ENCODE results near the gene KIF3B.
"Not testable (repeated sequence)": the region's sequence is repeated elsewhere in the genome, so short reads cannot be mapped to it uniquely, and the experiment has no call there.

The KIF3B gene

DNA sequence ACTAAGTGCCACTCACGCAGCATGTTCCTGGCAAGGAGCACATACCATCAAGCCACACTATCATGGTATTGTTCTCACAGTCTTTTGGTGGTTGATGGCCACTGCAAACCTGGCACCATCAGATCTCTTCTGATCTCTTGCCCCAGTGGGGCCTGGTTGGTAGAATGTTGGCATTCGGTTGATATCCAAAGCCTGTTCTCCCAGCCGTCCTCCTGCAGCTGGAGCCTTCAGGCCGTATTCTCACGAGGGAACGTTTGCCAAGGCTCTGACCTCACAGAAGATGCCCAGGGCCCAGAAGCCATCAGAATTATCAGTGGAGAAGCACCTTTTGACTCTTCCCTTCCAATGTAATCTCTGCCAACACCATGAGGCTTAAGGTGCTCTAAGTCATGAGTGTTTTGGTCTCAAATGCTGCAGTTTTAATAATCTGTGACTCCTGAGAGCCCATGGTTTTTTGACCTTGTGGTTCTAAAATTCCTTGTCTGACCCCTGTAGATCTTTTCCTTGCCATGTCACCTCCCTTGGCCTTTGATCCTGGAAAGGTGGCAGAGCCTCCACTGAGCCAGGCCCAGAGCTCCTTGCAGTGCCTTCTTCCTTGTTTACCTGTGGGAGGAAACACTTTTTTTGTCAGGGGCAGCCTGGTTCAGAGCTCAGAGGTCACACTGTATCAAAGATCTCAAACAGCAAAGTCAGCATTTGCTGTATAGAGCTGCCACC lies 42.0 kb upstream of the KIF3B start:
- DNase-seq (ENCODE audit: low read depth, low spot score), result no peak
- no CpG with 5 or more reads among the region's 6 CpGs for WGBS (ENCODE audit: insufficient coverage, insufficient read length)
- Histone ChIP-seq H3K36me3 (ENCODE audit: control insufficient read depth, insufficient read depth, low read length) (peaks cover 16% of the 10 kb centered on the region; the same call in 1 of the 2 replicates), H3K27ac (ENCODE audit: low read length) (no peak overlapping the region), H3K27me3 (ENCODE audit: control insufficient read depth, insufficient read depth, low read length) (no peaks in the 10 kb centered on the region), H3K9me3 (ENCODE audit: control insufficient read depth, insufficient read depth, low read length) (no peaks in the 10 kb centered on the region), H3K4me3 (ENCODE audit: low read length) (no peak overlapping the region), H3K4me1 (ENCODE audit: control insufficient read depth, insufficient read depth, low read length) (no peaks in the 10 kb centered on the region)

DNA sequence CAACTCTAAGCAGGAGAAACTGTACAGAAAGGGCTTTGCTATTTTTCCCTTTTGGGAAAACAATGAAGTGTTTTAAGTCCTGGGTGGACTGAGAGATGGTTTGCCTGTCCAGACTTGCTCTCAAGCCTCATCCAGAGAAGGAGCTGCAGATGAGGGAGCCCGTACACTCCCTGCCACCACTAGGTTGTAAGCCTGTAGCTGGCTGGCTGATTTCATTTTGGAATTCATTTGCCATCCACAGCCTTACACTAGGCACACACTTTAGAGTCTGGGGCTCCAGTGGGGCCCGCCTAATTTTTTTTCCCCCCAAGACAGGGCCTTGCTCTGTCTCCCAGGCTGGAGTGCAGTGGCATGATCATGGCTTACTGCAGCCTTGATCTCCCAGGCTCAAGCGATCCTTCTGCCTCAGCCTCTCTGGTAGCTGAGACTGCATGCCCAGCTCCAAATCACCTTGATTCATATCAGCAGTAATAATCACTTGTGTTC lies 41.4 kb upstream of the KIF3B start:
- Histone ChIP-seq H3K27me3 (ENCODE audit: control insufficient read depth, insufficient read depth, low read length) (no peaks in the 10 kb centered on the region), H3K27ac (ENCODE audit: low read length) (no peak overlapping the region), H3K4me3 (ENCODE audit: low read length) (no peak overlapping the region), H3K4me1 (ENCODE audit: control insufficient read depth, insufficient read depth, low read length) (no peaks in the 10 kb centered on the region), H3K36me3 (ENCODE audit: control insufficient read depth, insufficient read depth, low read length) (peaks cover 11% of the 10 kb centered on the region; the same call in 1 of the 2 replicates), H3K9me3 (ENCODE audit: control insufficient read depth, insufficient read depth, low read length) (no peaks in the 10 kb centered on the region)
- DNase-seq (ENCODE audit: low read depth, low spot score), result no peak
- WGBS (ENCODE audit: insufficient coverage, insufficient read length), result no CpG with 5 or more reads among the region's 3 CpGs

DNA sequence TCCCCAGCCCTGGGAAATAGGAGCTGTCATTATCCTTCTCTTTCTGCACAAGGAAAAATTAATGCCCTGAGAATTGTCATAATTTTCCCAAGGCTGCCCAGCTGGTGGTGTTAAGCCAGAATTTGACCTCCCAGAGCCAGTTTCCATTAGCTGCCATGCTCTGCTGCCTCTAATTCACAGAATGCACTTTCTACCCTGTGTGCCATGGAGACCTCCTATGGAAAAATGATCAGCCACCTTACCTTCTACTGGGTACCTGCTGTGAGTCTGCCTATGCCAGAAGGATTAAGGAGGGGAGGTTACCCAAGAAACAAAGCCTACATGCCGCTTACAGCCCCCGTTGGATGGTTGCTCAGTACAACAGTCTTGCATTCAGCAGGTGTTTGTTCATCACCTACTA lies 40.6 kb upstream of the KIF3B start:
- H3K36me3 ChIP-seq (ENCODE audit: control insufficient read depth, insufficient read depth, low read length), result peaks cover 11% of the 10 kb centered on the region; the same call in 1 of the 2 replicates
- WGBS (ENCODE audit: insufficient coverage, insufficient read length), result no CpG with 5 or more reads among the region's 2 CpGs

DNA sequence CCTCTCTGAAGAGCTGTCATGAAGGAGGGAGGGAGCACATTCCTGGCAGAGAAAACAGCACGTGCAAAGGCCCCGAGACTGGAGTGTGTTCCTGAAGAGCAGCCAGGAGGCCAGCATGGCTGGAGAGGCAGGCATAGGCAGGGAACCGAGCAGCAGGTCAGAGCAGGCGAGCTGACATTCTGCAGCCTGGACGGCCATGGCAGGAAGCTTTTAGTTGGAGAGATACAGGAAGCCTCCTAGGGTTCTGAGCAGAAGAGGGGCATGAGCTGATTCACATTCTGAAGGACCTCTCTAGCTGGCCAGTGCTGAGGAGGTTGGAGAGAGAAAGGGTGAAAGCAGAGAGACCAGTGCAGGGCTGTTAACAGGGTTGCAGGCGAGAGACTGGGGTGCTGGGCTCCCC lies 40.0 kb upstream of the KIF3B start:
- Histone ChIP-seq H3K4me3 (ENCODE audit: low read length) (no peak overlapping the region), H3K36me3 (ENCODE audit: control insufficient read depth, insufficient read depth, low read length) (peaks cover 11% of the 10 kb centered on the region; the same call in 1 of the 2 replicates), H3K27ac (ENCODE audit: low read length) (no peak overlapping the region), H3K27me3 (ENCODE audit: control insufficient read depth, insufficient read depth, low read length) (no peaks in the 10 kb centered on the region), H3K9me3 (ENCODE audit: control insufficient read depth, insufficient read depth, low read length) (no peaks in the 10 kb centered on the region), H3K4me1 (ENCODE audit: control insufficient read depth, insufficient read depth, low read length) (no peaks in the 10 kb centered on the region)
- WGBS (ENCODE audit: insufficient coverage, insufficient read length), result no CpG with 5 or more reads among the region's 6 CpGs
- no peak for DNase-seq (ENCODE audit: low read depth, low spot score)

More for the DNA sequence above, 40.6 kb upstream of the KIF3B start:
- no peak overlapping the region for H3K27ac ChIP-seq (ENCODE audit: low read length)
- H3K9me3 ChIP-seq (ENCODE audit: control insufficient read depth, insufficient read depth, low read length), result no peaks in the 10 kb centered on the region
- H3K4me1 ChIP-seq (ENCODE audit: control insufficient read depth, insufficient read depth, low read length), result no peaks in the 10 kb centered on the region
- H3K4me3 ChIP-seq (ENCODE audit: low read length), result no peak overlapping the region
- H3K27me3 ChIP-seq (ENCODE audit: control insufficient read depth, insufficient read depth, low read length), result no peaks in the 10 kb centered on the region
- DNase-seq (ENCODE audit: low read depth, low spot score), result no peak

DNA sequence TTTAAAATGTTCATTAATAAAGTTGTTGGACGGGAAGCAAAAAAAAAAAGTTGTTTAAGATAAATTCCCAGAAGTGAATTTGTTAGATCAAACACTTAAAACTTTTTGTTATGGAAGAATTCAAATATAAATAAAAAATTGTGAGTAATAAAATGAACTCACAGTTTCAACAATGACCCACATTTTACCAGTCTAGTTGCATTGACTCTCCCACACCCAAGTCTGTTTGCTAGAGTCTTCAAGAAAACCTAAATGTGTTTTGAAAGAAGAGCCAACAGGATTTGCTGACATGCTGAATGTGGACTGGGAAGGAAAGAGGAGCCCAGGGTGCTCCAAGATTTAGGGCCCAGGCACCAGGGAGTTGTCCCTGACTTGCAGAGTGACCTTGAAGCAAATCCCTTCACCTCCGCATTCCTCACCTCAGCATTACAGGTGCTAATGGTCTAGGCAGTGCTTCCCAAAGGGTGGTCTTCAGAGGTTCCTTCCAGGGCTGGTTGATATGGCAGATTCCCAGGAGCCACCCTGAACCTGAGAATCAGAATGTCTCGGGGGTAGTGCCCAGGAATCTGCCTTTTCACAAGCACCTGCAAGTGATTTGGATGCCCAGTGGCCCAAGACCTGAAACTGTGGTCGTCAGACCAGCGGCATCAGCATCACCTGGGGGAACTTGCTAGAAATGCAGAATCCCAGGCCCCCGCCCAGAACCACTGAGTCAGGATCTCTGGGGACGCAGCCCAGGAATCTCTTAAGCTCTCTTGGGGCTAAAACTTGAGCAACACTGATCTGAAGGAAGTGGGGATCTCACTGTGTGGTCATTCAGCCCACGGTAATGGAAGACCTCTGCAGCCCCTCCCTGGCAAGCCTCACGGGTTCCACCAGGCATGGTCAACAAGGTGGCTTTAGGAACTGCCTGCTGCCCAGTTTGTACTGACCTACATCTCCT lies 38.7 kb upstream of the KIF3B start:
- no peaks in the 10 kb centered on the region for H3K27me3 ChIP-seq (ENCODE audit: control insufficient read depth, insufficient read depth, low read length)
- no peak for DNase-seq (ENCODE audit: low read depth, low spot score)
- H3K36me3 ChIP-seq (ENCODE audit: control insufficient read depth, insufficient read depth, low read length), result peaks cover 11% of the 10 kb centered on the region; the same call in 1 of the 2 replicates
- whole genome bisulfite sequencing (ENCODE audit: insufficient coverage, insufficient read length), result no CpG with 5 or more reads among the region's 9 CpGs
- no peaks in the 10 kb centered on the region for H3K4me1 ChIP-seq (ENCODE audit: control insufficient read depth, insufficient read depth, low read length)
- no peaks in the 10 kb centered on the region for H3K9me3 ChIP-seq (ENCODE audit: control insufficient read depth, insufficient read depth, low read length)
- no peak overlapping the region for H3K27ac ChIP-seq (ENCODE audit: low read length)
- H3K4me3 ChIP-seq (ENCODE audit: low read length), result no peak overlapping the region

DNA sequence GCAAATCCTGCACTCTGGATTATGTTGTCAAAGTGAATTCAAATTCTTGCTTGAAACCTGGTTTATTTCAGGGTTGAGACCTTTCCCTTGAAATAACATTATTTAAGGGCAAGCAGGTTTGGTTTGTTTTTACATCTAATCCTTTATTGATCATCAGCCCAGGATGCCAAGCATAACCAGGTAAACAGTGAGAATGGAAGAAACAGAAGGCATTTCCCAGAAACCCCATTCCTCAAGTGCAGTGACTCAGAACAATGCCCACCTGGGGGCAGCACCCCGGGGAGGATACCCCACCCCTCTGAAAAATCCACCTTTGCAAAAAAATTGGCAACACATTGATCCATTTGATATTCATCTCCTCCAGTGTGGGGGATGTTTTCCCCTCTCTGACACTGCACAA lies 37.2 kb upstream of the KIF3B start:
- DNase-seq (ENCODE audit: low read depth, low spot score), result no peak
- Histone ChIP-seq H3K36me3 (ENCODE audit: control insufficient read depth, insufficient read depth, low read length) (peaks cover 2% of the 10 kb centered on the region; the same call in 1 of the 2 replicates), H3K27me3 (ENCODE audit: control insufficient read depth, insufficient read depth, low read length) (no peaks in the 10 kb centered on the region), H3K9me3 (ENCODE audit: control insufficient read depth, insufficient read depth, low read length) (no peaks in the 10 kb centered on the region), H3K4me3 (ENCODE audit: low read length) (no peak overlapping the region), H3K4me1 (ENCODE audit: control insufficient read depth, insufficient read depth, low read length) (no peaks in the 10 kb centered on the region), H3K27ac (ENCODE audit: low read length) (no peak overlapping the region)
- WGBS (ENCODE audit: insufficient coverage, insufficient read length), result no CpG with 5 or more reads among the region's 1 CpG

DNA sequence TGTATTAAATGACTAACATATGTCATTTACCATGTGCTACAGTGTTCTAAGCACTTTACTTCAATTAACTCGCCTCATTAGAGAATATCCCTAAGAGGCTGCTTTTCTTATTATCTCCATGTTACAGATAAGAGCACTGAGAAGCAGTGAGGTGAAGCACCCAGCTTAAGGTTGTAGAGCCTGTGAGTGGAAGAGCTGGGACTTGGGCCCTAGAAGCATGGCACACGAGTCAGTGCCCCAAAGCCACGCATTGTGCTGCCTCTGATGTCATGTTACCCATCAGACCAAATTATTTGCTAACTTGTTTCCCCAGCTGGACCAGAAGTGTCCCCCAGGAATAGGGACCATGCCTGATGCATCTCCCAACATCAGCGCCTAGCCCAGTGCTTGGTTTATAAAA lies 35.6 kb upstream of the KIF3B start:
- Histone ChIP-seq H3K27me3 (ENCODE audit: control insufficient read depth, insufficient read depth, low read length) (no peaks in the 10 kb centered on the region), H3K4me3 (ENCODE audit: low read length) (no peak overlapping the region), H3K9me3 (ENCODE audit: control insufficient read depth, insufficient read depth, low read length) (no peaks in the 10 kb centered on the region), H3K4me1 (ENCODE audit: control insufficient read depth, insufficient read depth, low read length) (no peaks in the 10 kb centered on the region), H3K36me3 (ENCODE audit: control insufficient read depth, insufficient read depth, low read length) (no peaks in the 10 kb centered on the region), H3K27ac (ENCODE audit: low read length) (no peak overlapping the region)
- DNase-seq (ENCODE audit: low read depth, low spot score), result no peak
- no CpG with 5 or more reads among the region's 4 CpGs for WGBS (ENCODE audit: insufficient coverage, insufficient read length)

DNA sequence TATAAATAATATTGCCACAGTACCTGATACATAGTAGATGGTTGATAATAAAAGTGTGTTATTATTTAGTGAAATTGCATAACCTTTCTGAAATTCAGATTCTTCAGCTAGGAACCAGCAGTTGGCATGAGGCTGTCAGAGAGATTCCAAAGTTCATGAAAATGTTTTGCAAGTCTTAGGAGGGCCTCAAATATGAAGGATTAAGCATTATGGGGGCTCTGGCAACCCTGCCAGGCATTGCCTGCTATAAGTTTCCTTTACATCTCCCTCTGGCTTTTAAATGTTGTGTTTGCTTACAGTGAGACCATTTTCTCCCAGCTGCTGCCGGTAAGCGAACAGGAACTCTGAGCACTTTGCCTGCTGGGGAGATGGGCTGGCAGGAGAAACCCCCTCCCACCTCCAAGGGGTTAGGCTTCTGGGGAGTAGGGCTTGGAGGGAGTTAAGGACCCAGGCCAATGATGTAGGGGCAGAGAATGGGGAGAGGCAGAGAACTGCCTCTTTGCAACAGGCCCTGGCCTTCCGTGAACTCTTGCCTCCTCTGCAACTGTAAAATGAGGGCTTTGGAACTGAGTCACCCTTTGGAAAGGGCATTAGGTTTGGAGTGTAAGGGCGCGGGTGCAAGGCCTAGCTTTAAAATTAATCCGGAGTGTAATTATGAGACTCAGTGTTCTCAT lies 33.2 kb upstream of the KIF3B start:
- no CpG with 5 or more reads among the region's 6 CpGs for WGBS (ENCODE audit: insufficient coverage, insufficient read length)
- H3K9me3 ChIP-seq (ENCODE audit: control insufficient read depth, insufficient read depth, low read length), result no peaks in the 10 kb centered on the region
- H3K27ac ChIP-seq (ENCODE audit: low read length), result no peak overlapping the region
- H3K36me3 ChIP-seq (ENCODE audit: control insufficient read depth, insufficient read depth, low read length), result no peaks in the 10 kb centered on the region
- no peak overlapping the region for H3K4me3 ChIP-seq (ENCODE audit: low read length)
- no peaks in the 10 kb centered on the region for H3K4me1 ChIP-seq (ENCODE audit: control insufficient read depth, insufficient read depth, low read length)
- H3K27me3 ChIP-seq (ENCODE audit: control insufficient read depth, insufficient read depth, low read length), result no peaks in the 10 kb centered on the region
- no peak for DNase-seq (ENCODE audit: low read depth, low spot score)

DNA sequence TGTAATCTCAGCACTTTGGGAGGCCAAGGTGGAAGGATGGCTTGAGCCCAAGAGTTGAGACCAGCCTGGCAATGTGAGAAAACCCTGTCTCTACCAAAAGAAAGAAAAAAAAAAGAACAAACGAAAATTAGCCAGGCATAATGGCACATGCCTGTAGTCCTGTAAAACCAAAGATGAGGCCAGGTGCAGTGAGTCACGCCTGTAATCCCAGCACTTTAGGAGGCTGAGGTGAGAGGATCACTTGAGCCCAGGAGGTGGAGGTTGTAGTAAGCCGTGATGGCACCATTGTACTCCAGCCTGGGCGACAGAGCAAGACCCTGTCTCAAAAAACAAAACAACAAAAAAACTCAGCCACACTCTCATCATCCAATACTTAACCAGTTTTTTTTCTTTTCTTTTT lies 32.5 kb upstream of the KIF3B start:
- H3K27ac ChIP-seq (ENCODE audit: low read length), result no peak overlapping the region
- DNase-seq (ENCODE audit: low read depth, low spot score), result no peak
- WGBS (ENCODE audit: insufficient coverage, insufficient read length), result no CpG with 5 or more reads among the region's 4 CpGs

DNA sequence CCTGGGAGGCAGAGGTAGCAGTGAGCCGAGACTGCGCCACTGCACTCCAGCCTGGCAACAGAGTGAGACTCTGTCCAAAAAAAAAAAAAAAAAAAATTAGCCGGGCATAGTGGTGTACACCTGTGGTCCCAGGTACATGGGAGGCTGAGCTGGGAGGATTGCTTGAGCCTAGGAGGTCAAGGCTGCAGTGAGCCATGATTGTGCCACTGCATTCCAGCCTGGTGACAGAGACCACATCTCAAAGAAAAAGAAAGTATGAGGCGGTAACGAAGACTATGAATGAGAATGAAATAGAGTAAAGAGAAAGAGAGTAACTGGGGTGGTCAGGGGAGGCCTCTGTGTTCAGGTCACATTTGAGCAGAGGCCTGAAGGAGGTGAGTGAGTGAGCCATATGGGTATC lies 31.2 kb upstream of the KIF3B start:
- H3K4me1 ChIP-seq (ENCODE audit: control insufficient read depth, insufficient read depth, low read length); H3K27ac ChIP-seq (ENCODE audit: low read length): not testable (repeated sequence)
- no CpG with 5 or more reads among the region's 5 CpGs for WGBS (ENCODE audit: insufficient coverage, insufficient read length)

More for the DNA sequence above, 32.5 kb upstream of the KIF3B start:
- H3K9me3 ChIP-seq (ENCODE audit: control insufficient read depth, insufficient read depth, low read length), result no peaks in the 10 kb centered on the region
- no peak overlapping the region for H3K4me3 ChIP-seq (ENCODE audit: low read length)
- no peaks in the 10 kb centered on the region for H3K27me3 ChIP-seq (ENCODE audit: control insufficient read depth, insufficient read depth, low read length)
- H3K4me1 ChIP-seq (ENCODE audit: control insufficient read depth, insufficient read depth, low read length), result no peaks in the 10 kb centered on the region
- no peaks in the 10 kb centered on the region for H3K36me3 ChIP-seq (ENCODE audit: control insufficient read depth, insufficient read depth, low read length)

More for the DNA sequence above, 31.2 kb upstream of the KIF3B start:
- H3K36me3 ChIP-seq (ENCODE audit: control insufficient read depth, insufficient read depth, low read length); H3K27me3 ChIP-seq (ENCODE audit: control insufficient read depth, insufficient read depth, low read length); H3K9me3 ChIP-seq (ENCODE audit: control insufficient read depth, insufficient read depth, low read length); DNase-seq (ENCODE audit: low read depth, low spot score); H3K4me3 ChIP-seq (ENCODE audit: low read length): not testable (repeated sequence)

Data from iPS DF 6.9 (cell line).